ENCODE data around the gene AOPEP. TPM values are rescaled to one million over a fixed set of nuclear protein-coding genes. Genes with fewer than 3 reads are reported as not detected.

AOPEP gene
- total RNA-seq, 1 donor from 2014 or later = 79.7 TPM

DNA sequence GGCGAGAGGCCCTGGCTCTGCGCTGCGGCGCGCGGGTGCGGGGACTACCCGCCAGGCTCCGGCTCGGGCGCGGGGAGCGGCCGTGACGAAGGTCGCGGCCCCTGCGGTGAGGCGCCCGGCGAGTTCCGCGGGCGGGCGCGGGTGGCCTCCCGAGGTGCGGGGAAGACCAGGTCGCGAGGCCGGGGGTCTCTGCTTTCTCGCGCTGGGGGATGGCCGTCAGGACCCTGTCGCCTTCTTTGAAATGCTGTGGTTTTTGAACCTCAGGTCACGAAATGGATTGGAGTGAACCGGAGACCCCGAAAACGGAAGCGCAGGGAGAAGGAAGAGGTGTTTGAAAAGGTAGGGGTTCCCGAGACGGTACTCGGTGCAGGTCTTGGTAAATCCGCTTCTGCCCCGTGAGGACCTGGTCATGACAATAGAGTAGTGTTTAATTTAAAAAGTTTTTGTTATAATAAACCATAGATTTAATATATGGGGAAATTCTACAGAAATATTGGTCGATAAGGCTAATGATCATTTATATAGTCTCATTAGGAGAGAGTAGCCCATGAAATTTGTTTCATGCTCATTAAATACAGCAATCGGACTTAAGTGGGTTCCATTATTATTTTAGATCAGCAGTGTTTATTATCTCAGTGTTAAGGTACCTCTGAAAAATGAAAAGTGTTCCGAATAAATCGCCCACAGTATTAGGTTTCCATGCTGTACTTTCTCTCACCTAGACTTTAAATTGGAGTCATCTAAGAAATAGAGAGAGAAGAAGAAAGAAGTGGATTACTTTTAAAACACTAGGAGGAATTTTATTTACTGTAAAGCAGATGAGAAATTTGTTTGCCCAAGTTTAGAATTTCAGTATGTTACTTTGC lies 279.0 kb downstream of the AOPEP start:
- no peak for DNase-seq
- Histone ChIP-seq H3K9me3 (no peaks in the 10 kb centered on the region), H3K4me1 (peaks cover 32% of the 10 kb centered on the region), H3K36me3 (peaks cover 12% of the 10 kb centered on the region), H3K4me3 (peak overlapping the region; percentile 73), H3K27me3 (peaks cover 4% of the 10 kb centered on the region), H3K27ac (peak overlapping the region; percentile 94)
- intact Hi-C loops (cut with DNase I) = no loop called here
- TF ChIP-seq, protein P1, sequence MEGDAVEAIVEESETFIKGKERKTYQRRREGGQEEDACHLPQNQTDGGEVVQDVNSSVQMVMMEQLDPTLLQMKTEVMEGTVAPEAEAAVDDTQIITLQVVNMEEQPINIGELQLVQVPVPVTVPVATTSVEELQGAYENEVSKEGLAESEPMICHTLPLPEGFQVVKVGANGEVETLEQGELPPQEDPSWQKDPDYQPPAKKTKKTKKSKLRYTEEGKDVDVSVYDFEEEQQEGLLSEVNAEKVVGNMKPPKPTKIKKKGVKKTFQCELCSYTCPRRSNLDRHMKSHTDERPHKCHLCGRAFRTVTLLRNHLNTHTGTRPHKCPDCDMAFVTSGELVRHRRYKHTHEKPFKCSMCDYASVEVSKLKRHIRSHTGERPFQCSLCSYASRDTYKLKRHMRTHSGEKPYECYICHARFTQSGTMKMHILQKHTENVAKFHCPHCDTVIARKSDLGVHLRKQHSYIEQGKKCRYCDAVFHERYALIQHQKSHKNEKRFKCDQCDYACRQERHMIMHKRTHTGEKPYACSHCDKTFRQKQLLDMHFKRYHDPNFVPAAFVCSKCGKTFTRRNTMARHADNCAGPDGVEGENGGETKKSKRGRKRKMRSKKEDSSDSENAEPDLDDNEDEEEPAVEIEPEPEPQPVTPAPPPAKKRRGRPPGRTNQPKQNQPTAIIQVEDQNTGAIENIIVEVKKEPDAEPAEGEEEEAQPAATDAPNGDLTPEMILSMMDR (IDR thresholded peaks at IDR 0.05) = no peak
- no peak for ATAC-seq

DNA sequence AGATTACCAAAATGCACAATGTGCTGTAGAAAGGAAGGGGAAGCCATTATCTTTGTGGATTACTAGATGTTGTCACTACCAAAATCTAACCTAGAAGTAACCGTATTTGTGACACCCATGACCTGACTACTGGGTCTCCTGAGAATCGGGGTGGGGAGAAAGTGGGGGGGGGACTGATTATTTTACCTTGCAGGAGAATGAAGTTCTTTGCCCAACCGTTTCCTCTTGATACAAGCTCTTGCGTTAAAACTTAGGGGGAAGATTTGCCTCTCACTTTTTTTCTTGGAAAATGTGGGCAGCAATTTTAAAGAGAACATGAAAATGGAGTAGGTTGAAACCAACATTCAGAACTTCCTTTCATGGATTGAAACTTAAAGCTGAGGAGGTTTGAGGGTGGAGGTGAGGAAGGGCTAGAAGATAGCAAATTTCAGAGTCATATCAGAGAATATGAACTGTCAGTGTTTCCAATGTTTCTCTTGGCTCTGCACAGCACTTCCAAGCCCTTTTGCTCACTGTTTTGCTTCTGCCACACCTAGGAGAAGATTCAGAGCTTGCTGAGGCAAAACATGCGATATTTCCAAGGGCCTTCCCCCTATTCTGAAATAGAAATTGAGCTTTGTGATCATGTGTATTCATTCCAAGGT lies 280.8 kb downstream of the AOPEP start:
- peaks cover 13% of the 10 kb centered on the region for H3K36me3 ChIP-seq
- intact Hi-C loops (cut with DNase I) = no loop called here
- peak overlapping the region; percentile 94 for H3K27ac ChIP-seq
- peaks cover 36% of the 10 kb centered on the region for H3K4me1 ChIP-seq
- TF ChIP-seq, protein P1 (IDR thresholded peaks at IDR 0.05) = no peak
- no peak for DNase-seq
- H3K27me3 ChIP-seq = peaks cover 4% of the 10 kb centered on the region
- H3K9me3 ChIP-seq = no peaks in the 10 kb centered on the region
- no peak for ATAC-seq
- H3K4me3 ChIP-seq = peak overlapping the region; percentile 73

DNA sequence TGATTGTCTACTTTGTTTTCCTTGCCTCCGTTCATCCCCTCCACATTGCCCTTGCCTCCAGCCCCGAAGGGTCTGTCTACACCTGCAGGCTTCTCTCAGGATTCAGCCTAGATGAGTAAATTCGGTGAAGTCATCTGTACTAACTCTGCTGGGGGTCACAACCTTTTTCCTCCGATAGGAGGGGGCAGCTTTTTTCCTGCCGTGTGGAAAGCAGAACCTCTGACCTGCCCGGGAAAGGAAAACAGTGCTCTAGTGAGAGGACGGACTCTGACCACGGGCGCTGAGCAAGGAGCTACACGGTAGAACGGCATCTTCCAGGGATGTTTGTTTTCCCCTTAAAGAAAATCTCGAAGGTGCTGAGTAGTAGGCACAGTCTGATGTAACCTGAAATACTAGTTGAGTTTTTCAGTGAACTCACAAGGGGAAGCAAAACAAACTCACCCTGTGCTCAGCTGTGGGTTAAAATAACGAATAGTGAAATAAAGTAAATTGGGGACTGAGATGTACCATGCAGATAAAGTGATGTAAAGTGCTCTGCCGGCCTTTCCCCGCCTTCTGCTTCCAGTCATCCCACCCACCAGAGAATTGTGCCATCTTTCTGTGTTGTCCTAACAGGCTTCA lies 281.8 kb downstream of the AOPEP start:
- peak overlapping the region; percentile 73 for H3K4me3 ChIP-seq
- TF ChIP-seq, protein P1 (IDR thresholded peaks at IDR 0.05) = no peak
- peaks cover 32% of the 10 kb centered on the region for H3K4me1 ChIP-seq
- peak overlapping the region; percentile 94 for H3K27ac ChIP-seq
- no peaks in the 10 kb centered on the region for H3K9me3 ChIP-seq
- ATAC-seq (peak; percentile 73), DNase-seq (no peak)
- H3K36me3 ChIP-seq = peaks cover 13% of the 10 kb centered on the region
- peaks cover 4% of the 10 kb centered on the region for H3K27me3 ChIP-seq
- intact Hi-C loops (cut with DNase I) = no loop called here

DNA sequence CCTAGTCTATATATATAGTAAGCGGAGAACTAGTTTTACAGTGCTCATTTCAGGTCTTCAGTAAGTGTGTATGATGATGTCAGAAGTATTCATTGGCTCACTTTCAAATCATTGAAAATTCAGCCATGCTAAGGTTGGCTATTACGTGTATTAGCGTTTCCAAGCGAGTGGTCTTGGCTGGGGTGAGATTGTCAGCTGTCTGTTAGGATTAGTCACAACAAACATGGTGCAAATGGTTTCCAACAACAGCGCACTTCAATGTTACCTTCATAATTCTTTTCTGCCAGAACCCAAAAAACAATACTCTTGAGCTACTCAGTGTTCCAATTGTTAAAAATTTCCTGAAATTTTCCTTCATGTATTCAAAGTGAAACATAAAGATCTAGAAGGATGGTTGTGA lies 283.0 kb downstream of the AOPEP start:
- peak overlapping the region; percentile 94 for H3K27ac ChIP-seq
- no peaks in the 10 kb centered on the region for H3K9me3 ChIP-seq
- peaks cover 19% of the 10 kb centered on the region for H3K36me3 ChIP-seq
- H3K4me1 ChIP-seq = peaks cover 34% of the 10 kb centered on the region
- TF ChIP-seq, protein P1 (IDR thresholded peaks at IDR 0.05) = no peak
- no peak overlapping the region for H3K4me3 ChIP-seq
- intact Hi-C loops (cut with DNase I) = no loop called here
- H3K27me3 ChIP-seq = no peaks in the 10 kb centered on the region
- no peak for DNase-seq
- no peak for ATAC-seq

DNA sequence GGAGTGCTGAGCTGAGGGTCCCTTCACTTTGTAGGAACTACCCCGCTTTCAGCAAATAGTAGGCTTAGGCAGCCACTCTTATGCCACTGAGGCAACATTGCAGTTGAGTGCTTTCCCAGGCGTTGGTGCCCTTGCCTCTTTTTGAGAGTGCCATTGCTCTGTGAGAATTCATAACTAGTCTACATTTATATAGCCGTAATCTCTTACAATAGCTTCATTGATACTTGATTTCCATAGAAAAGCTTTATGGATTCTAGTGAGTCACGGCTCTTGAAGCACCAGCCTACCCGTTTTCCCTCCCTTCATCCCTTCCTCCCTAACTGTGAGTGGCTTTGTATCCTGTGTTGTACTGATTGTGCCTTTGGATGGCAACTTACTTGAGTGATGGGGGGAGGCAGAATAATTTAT lies 283.9 kb downstream of the AOPEP start:
- Histone ChIP-seq H3K27me3 (no peaks in the 10 kb centered on the region), H3K4me3 (no peak overlapping the region), H3K27ac (peak overlapping the region; percentile 20), H3K36me3 (peaks cover 28% of the 10 kb centered on the region), H3K9me3 (no peaks in the 10 kb centered on the region), H3K4me1 (peaks cover 39% of the 10 kb centered on the region)
- ATAC-seq (no peak), DNase-seq (no peak)
- TF ChIP-seq, protein P1 (IDR thresholded peaks at IDR 0.05) = no peak
- intact Hi-C loops (cut with DNase I) = no loop called here

Measured in upper lobe of right lung (tissue), 1 donor.